Suprapubic skin (tissue), 4 donors: ENCODE data around the gene DMAC2L. TPM values are rescaled to one million over a fixed set of nuclear protein-coding genes. Genes with fewer than 3 reads are reported as not detected.

ENCODE experiments used
- DNase-seq, 2 donors: peaks; one replicate each; pipeline ENCODE4 v3.0.0-alpha.2; 2019; ENCODE audit warnings: low spot score in 2 of 2
- H3K27ac ChIP-seq: fragments of 200-600 bp; sonication (generic); one replicate; pipeline ENCODE4 v1.5.1; 2019
- H3K27me3 ChIP-seq: fragments of 200-600 bp; sonication (generic); one replicate; pipeline ENCODE4 v1.5.1; 2019
- H3K36me3 ChIP-seq: fragments of 200-600 bp; sonication (generic); one replicate; pipeline ENCODE4 v1.5.1; 2019
- H3K4me1 ChIP-seq: fragments of 200-600 bp; sonication (generic); one replicate; pipeline ENCODE4 v1.5.1; 2019
- H3K4me3 ChIP-seq: fragments of 200-600 bp; sonication (generic); one replicate; pipeline ENCODE4 v1.5.1; 2019; ENCODE audit warnings: mild to moderate bottlenecking
- H3K9me3 ChIP-seq: fragments of 200-600 bp; sonication (generic); one replicate; pipeline ENCODE4 v1.5.1; 2019
- CTCF ChIP-seq, 2 donors: fragments of 200-600 bp in 1 of 2; fragments of 450-650 bp in 1 of 2; sonication (generic) in 1 of 2; IDR thresholded peaks; one replicate each; pipeline ENCODE4 v1.5.1; 2016 to 2019; ENCODE audit warnings: antibody characterized with exemption in 2 of 2, mild to moderate bottlenecking in 1 of 2, moderate library complexity in 1 of 2
- EP300 ChIP-seq: sonication (generic); formaldehyde crosslinking; IDR thresholded peaks from one replicate; pipeline ENCODE4 v1.6.1; 2017; ENCODE audit warnings: antibody characterized with exemption
- POLR2A ChIP-seq, 2 donors: fragments of 450-650 bp; IDR thresholded peaks; one replicate each; pipeline ENCODE4 v1.6.1; 2017; ENCODE audit warnings: antibody characterized with exemption in 2 of 2, mild to moderate bottlenecking in 2 of 2, moderate library complexity in 2 of 2
- POLR2AphosphoS5 ChIP-seq, 3 donors: sonication (generic); formaldehyde crosslinking; IDR thresholded peaks; one replicate each; pipeline ENCODE4 v1.6.1; 2017; ENCODE audit warnings: antibody characterized with exemption in 3 of 3
- WGBS: methylation state at CpG from one replicate; pipeline ENCODE4 v1.1.5; 2018; 5-methylcytosine and 5-hydroxymethylcytosine counted together
- total RNA-seq, 4 donors: library from RNA; depleted of rRNA; stranded (reverse); fragments of >200 nt; gene quantifications; one replicate each; pipeline ENCODE4 v1.1.0, GENCODE V29; 2016

Gene DMAC2L
- total RNA-seq, 4 donors from 2014 or later = 11.6 to 20.5 (median 18.3) TPM

- peaks cover 39% of the 10 kb centered on the region for H3K4me1 ChIP-seq
Observed at GRCh38 chr14:50343434-50343833, 31.3 kb downstream of the DMAC2L start.

GRCh38 chr14:50344116-50344775 lies 32.1 kb downstream of the DMAC2L start:
- DNase-seq = no peak
- TF ChIP-seq POLR2A (IDR thresholded peaks at IDR 0.05) = no peak
- TF ChIP-seq CTCF (IDR thresholded peaks at IDR 0.05) = no peak
- TF ChIP-seq POLR2AphosphoS5 (IDR thresholded peaks at IDR 0.05) = no peak
- TF ChIP-seq EP300 = no peak
- no peak overlapping the region for H3K27ac ChIP-seq

More at GRCh38 chr14:50343434-50343833, 31.3 kb downstream of the DMAC2L start:
- no peak overlapping the region for H3K4me3 ChIP-seq
- TF ChIP-seq EP300 = no peak
- no peaks in the 10 kb centered on the region for H3K27me3 ChIP-seq
- DNase-seq = no peak
- H3K27ac ChIP-seq = peak overlapping the region; percentile 19
- WGBS = 48% methylated on average over 1 of the region's 1 CpG
- H3K36me3 ChIP-seq = no peaks in the 10 kb centered on the region
- H3K9me3 ChIP-seq = no peaks in the 10 kb centered on the region

GRCh38 chr14:50344876-50345563 lies 32.9 kb downstream of the DMAC2L start:
- Histone ChIP-seq H3K27ac (no peak overlapping the region), H3K4me3 (no peak overlapping the region), H3K27me3 (no peaks in the 10 kb centered on the region), H3K9me3 (no peaks in the 10 kb centered on the region), H3K36me3 (no peaks in the 10 kb centered on the region), H3K4me1 (peaks cover 42% of the 10 kb centered on the region)
- WGBS = 46% methylated on average over 4 of the region's 4 CpGs
- TF ChIP-seq POLR2A (IDR thresholded peaks at IDR 0.05) (no peak), EP300 (no peak), CTCF (IDR thresholded peaks at IDR 0.05) (no peak), POLR2AphosphoS5 (IDR thresholded peaks at IDR 0.05) (no peak)
- no peak for DNase-seq

More at GRCh38 chr14:50344116-50344775, 32.1 kb downstream of the DMAC2L start:
- no peaks in the 10 kb centered on the region for H3K27me3 ChIP-seq
- H3K36me3 ChIP-seq = no peaks in the 10 kb centered on the region
- H3K4me3 ChIP-seq = no peak overlapping the region
- 92% methylated on average over 5 of the region's 7 CpGs for WGBS
- H3K9me3 ChIP-seq = no peaks in the 10 kb centered on the region
- H3K4me1 ChIP-seq = peaks cover 42% of the 10 kb centered on the region

- no peak for DNase-seq
- Histone ChIP-seq H3K27me3 (no peaks in the 10 kb centered on the region), H3K4me1 (peaks cover 42% of the 10 kb centered on the region), H3K27ac (no peak overlapping the region), H3K36me3 (no peaks in the 10 kb centered on the region), H3K4me3 (no peak overlapping the region), H3K9me3 (no peaks in the 10 kb centered on the region)
- 63% methylated on average over 6 of the region's 6 CpGs for WGBS
- no peak for TF ChIP-seq POLR2AphosphoS5 (IDR thresholded peaks at IDR 0.05)
- TF ChIP-seq POLR2A (IDR thresholded peaks at IDR 0.05) = no peak
- no peak for TF ChIP-seq CTCF (IDR thresholded peaks at IDR 0.05)
- no peak for TF ChIP-seq EP300
Observed at GRCh38 chr14:50345846-50346422, 33.8 kb downstream of the DMAC2L start.

- DNase-seq = no peak
- WGBS = 0% methylated on average over 1 of the region's 1 CpG
- Histone ChIP-seq H3K27me3 (no peaks in the 10 kb centered on the region), H3K4me1 (peaks cover 33% of the 10 kb centered on the region), H3K36me3 (no peaks in the 10 kb centered on the region), H3K27ac (no peak overlapping the region), H3K4me3 (no peak overlapping the region), H3K9me3 (no peaks in the 10 kb centered on the region)
- TF ChIP-seq EP300 = no peak
- no peak for TF ChIP-seq POLR2A (IDR thresholded peaks at IDR 0.05)
- no peak for TF ChIP-seq CTCF (IDR thresholded peaks at IDR 0.05)
- TF ChIP-seq POLR2AphosphoS5 (IDR thresholded peaks at IDR 0.05) = no peak
Observed at GRCh38 chr14:50347521-50347920, 35.4 kb downstream of the DMAC2L start.
